ENCODE measurements around the gene R3HCC1L.
"Not testable (repeated sequence)": the region's sequence is repeated elsewhere in the genome, so short reads cannot be mapped to it uniquely, and the experiment has no call there.

R3HCC1L gene

DNA sequence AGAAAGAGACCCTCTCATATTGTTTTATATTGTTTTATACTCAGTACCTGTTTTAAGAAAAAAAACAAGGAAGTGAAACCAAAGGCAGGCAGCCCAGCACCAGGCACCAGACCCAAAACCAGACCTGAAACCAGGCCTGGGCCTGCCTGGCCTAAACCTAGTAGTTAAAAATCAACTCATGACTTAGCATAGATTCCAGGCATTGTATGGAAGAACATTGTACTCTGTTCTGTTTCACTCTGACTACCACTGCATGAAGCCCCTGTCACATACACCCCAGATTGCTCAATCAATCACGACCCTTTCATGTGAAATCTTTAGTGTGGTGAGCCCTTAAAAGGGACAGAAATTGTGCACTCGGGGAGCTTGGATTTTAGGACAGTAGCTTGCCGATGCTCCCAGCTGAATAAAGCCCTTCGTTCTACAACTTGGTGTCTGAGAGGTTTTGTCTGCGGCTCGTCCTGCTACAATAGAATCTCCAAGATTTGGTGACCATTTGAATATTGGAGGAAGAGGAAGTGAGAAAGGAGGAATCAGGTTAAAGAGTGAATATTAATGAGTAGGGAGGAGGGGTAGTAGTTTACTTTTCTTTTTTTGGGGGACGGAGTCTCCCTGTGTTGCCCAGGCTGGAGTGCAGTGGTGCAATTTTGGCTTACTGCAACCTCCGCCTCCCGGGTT, 1.2 kb upstream of the R3HCC1L start:
- DNase-seq = not testable (repeated sequence)

DNA sequence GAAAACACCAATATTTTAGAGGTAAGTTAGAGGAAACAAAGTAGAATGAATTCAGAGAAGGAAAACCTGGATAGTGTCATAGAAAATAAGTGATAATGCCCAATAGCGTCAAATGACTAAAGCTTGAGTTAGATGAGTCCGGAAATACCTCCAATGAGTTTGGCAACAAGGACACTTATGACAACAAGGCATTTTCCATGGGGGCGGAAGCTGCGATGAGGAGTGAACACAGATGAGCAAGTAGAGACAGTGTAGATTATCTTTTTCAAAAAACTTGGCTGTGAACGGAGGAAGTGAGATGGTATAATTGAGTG, 383 bp upstream of the R3HCC1L start:
- no peak for DNase-seq

DNA sequence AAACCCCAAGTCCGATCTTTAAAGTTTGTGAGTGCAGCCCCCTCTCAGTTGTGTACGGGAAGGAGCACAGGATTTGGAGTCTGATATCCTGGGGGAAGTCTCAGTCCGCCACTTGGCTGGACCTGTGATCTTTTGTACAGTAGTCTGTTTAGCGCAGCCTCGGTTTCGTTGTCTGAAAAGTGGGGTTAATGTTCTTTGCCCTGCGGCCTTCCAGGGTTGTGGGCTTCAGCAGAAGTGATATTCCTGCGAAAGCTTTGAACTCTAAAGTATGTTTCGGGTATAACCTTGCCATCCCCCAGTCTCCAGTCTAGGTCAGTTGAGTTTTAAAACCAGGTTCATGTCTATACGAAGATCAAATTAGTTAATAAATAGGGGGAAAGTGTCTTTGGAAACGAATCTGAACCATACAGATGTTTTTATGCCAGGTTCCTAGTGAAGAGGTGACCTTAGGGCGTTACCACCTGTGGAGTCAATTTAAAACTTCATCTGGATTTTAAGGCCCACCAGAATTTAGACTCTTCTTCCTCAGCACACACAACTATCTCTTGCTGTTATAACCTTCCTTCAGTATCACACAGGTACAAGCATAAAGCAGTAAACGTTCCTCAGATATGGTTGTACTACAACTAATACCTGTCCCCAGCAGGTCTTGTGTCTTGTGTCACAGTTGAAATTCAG, 904 bp downstream of the R3HCC1L start:
- DNase-seq = no peak

DNA sequence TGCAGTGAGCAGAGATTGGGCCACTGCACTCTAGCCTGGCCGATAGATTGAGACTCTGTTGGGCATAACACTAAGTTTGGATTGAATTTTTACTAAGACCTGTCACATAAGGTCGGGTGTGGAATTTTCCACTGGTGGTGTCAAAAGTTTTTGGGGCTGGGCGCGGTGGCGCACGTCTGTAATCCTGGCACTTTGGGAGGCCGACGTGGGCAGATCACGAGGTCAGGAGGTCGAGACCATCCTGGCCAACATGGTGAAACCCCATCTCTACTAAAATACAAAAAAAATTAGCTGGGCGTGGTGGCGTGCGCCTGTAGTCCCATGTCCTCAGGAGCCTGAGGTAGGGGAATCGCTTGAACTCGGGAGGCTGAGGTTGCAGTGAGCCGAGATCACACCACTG, 2.3 kb downstream of the R3HCC1L start:
- not testable (repeated sequence) for DNase-seq

DNA sequence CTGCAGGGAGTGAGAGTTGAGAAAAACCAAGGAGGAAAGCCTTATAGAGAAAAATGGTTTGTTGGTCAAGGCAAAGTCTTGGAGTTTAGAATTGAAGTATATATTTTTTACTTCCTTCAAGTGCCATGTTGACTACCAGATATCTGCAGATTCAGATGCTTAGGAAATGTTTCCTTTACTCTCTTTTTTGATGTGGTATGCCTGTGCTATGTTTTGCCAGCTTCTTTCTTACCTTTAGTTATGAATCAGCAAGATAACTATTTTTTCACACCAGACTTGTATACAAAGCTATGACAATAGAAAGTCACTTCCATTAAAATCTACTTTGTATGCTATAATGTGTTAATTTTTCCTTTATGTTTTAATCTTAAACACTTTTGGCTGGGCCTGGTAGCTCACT, 3.6 kb downstream of the R3HCC1L start:
- no peak for DNase-seq

DNA sequence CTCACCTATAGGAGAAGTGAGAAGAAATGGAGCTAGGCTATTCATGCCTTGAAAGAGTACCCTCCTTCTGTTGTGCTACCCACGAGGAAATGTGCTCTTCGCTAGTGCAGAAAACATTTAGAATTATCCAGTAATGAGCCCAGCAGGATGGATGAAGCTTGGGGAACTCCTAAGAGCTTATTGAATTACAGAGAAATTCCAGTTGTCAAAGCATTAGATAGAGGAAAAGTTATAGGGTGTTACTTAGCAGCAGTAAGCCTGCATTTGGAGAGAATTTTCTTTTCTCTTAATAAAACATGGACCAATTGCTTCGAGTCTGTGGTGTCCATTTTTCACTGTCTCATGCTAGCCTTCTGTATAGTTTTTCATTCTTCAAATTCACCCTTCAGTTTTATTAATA, 5.0 kb downstream of the R3HCC1L start:
- DNase-seq = no peak

DNA sequence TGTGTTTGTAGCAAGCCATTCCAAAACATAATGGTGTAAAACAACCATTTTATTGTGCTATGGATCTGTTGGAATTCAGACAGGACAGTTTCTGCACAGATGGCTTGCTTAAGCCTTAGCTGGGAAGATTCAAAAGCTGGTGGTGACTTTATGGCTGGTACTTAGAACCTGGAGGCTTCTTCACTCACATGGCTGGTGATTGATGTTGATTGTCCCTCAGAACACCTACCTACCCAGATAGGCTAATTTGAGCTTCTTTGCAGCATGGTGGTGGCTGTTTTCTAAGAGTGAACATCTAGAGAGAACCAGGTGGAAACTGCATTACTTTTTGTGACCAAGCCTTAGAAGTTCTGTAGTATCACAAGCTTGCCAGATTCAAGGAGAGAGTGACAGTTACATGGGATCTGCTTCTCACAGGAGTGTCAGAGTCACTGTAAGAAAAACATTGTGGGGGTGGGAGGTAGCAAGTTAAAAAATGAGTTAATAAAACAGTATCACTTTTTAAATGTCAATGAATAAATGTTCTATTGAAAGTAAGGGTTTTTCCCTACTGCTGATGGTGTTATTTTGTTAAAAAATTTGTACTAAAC, 7.1 kb downstream of the R3HCC1L start:
- no peak for DNase-seq

DNA sequence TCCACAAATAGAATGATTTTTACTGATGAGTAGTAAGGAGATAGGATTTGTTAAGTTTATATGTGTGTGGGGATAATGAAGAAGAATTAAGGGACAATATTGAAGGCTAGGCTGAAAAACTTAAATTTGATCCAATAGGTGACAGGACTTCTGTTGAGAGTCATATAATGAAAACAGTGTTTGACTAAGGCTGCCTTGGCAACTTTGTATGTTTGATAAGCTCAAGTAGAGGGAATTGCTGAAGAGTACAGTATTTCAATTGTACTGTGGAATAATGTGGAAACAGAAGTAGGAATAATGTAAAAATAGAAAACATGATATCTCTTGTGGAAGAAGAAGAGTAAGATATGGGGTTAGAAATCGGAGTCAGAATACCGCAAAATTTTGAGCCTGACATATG, 10.5 kb downstream of the R3HCC1L start:
- no peak for DNase-seq

DNA sequence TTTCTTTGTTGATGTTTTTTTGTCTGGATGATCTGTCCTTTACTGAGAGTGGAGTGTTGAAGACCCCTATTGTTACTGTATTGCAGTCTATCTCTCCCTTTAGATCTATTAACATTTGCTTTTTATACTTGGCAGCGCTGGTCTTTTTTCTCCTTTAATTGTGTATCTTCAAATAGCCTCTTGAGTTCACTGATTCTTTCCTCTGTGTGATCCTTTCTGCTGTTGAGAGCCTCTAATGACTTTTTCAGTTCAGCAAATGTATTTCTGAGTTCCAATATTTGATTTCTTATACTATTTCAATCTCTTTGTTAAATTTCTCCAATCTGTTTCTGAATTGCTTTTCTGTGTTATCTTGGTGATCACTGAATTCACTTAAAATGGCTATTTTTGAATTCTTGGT, 15.4 kb downstream of the R3HCC1L start:
- no peak for DNase-seq

DNA sequence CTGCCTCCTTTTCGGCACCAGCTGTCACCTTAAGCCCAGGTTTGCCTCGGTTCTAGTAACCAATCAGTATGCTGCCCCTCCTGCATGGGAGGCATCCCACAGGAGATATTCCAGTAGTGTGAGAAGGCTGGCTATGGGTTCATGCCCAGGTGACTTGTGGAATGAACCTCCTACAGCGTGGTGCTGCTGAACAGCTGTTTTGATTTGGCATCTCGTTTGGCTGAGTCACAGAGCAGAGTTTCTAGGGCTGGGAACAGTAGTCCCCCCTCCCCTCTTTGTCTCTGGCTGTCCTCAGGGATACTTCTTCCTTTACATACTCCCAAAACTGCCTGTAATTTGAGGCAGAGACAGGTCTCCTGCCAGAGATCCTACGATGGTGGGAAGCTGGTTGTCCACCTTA, 16.1 kb downstream of the R3HCC1L start:
- DNase-seq = no peak

DNA sequence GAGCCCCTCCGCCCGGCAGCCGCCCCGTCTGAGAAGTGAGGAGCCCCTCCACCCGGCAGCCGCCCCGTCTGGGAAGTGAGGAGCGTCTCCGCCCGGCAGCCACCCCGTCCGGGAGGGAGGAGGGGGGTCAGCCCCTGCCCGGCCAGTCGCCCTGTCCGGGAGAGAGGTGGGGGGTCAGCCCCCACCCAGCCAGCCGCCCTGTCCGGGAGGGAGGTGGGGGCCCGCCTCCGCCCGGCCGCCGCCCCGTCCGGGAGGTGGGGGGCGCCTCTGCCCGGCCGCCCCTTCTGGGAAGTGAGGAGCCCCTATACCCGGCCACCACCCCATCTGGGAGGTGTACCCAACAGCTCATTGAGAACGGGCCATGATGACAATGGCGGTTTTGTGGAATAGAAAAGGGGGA, 18.3 kb downstream of the R3HCC1L start:
- DNase-seq = not testable (repeated sequence)

DNA sequence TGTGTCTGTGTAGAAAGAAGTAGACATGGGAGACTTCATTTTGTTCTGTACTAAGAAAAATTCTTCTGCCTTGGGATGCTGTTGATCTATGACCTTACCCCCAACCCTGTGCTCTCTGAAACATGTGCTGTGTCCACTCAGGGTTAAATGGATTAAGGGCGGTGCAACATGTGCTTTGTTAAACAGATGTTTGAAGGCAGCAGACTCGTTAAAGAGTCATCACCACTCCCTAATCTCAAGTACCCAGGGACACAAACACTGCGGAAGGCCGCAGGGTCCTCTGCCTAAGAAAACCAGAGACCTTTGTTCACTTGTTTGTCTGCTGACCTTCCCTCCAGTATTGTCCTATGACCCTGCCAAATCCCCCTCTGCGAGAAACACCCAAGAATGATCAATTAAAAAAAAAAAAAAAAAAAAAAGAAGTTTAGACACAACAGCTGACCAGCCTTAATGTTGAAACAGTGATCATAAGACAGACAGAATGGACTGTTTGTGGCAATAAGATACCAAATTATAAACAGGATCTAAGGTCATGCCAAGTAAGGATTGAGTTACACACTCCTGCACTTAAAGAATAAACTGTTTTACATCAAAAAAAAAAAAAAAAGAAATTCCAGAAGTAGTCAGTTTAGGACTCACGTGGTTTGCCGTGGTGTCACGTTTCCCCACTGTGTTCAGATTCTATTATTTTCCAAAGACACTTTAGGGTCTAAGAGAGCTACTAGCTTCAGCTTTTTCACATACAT, 18.9 kb downstream of the R3HCC1L start:
- not testable (repeated sequence) for DNase-seq

DNA sequence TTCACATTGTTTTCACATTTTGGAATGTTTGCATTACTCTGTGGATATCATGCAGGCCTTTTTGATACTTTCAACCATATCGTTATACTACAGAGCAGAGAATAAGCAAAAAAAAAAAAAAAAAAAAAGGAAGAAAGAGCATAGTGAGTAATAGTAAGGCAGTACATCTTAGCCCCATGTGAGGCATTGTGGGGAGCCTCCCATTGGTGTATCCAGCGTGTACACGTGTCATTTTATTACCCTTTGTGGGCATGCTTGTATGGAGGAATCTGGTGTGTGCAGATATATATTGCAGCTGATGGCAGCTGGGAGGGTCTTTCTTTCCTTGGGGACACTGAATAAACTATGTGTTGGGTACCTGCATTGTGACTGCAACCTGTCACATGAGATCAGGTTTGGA, 19.6 kb downstream of the R3HCC1L start:
- DNase-seq = no peak

DNA sequence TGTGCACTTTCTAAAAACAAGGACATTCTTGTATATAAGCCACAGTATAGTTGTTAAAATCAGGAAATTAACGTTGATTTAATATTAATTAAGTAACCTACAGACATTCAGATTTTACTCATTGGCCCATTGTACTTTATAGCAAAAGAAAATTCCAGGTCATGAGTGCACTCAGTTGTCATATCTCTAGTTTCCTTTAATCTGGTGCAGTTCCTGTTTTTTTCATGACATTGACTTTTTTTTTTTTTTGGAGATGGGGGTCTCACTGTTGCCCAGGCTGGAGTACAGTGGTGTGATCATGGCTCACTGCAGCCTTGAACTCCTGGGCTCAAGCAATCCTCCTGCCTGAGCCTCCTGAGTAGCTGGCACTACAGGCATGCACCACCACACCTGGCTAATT, 24.1 kb downstream of the R3HCC1L start:
- no peak for DNase-seq

DNA sequence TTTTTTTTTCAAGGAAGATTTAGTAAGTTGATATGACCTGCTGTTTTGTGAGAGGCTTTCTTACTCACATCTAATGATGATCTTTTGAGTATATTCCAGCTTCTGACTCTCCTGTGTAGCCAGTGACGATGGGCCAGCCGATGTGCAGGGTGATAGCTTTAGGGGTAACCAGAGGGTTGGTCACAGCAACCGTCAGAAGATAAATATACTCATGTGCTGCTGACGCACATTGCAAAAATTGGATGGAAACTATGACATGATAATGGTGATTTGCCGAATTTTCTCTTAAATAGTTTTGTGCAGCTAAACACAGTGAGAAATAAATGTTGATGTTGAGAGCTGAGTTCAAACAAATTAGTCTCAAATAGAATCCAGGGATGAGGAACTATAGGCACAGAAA, 29.5 kb downstream of the R3HCC1L start:
- no peak for DNase-seq

DNA sequence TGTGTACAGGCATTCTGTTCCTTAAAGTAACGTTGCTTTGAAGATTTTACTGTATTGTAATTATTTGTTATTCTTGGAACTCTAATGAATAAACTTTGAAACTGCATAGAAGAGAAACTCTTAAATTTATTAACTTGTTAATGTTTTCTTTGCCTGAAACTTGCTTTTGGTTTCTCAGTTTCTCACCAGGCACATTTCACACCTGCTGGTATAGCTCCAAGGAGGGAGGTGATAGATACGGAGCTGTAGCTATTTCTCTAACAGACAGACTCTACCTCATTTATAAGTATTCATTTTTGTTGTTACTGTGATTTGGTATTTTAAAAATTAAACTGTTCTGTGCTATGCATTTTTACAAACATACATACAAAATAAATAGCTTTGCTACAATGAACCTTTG, 32.7 kb downstream of the R3HCC1L start:
- no peak for DNase-seq

DNA sequence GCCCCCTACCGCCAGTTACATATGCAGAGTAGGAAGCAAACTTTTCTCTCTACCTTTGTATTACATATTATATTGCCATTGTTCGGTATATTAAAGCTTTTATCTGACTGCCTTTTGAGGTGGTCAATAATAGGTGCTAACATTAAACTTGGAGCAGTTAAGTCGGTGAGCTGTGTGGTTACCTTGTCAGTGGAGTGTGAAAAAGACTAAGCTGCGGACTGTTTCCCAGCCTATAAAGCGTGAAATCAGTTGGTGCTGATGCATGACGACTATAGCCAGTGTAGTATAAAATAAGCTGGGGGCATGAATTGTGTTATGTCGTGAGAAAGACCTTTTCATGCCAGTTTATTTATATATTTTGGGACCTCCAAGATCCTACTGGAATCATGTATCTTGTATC, 33.7 kb downstream of the R3HCC1L start:
- no peak for DNase-seq

DNA sequence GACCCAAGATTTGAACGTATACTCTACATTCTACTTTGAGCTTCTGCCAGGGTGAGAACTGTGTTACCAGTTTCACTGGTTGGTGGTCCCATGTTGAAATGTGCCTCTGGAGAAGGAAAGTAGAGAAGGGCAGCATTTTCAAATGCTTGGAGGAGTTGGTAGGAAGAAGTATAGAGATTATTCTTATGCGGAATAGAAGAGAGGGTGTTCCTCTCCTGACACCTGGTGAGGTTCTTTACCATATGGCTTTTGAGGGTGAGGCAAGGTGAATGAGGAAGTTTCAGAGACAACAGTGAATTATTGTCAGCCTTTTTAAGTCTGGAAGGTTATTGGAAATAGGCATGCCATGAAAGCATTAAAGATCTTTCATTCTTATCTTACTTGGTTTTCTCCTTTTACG, 34.3 kb downstream of the R3HCC1L start:
- no peak for DNase-seq

DNA sequence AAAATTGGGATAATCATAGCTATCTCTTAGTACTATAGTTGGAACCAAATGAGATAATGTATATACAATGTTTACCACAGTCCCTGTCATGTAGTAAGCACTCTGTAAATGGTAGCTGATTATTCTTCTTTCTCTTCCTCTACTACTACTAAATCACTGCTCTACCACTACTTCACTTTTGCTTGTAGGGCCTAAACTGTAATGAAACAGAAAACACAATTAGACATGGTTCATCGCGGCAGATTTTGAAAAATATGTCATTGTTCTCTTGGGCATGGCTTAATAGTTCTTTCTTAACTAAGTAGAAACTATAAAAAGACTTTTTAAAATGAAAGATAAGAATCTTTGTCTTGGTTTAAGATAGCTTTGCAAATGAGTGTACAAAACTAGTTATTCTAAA, 34.9 kb downstream of the R3HCC1L start:
- DNase-seq = no peak

DNA sequence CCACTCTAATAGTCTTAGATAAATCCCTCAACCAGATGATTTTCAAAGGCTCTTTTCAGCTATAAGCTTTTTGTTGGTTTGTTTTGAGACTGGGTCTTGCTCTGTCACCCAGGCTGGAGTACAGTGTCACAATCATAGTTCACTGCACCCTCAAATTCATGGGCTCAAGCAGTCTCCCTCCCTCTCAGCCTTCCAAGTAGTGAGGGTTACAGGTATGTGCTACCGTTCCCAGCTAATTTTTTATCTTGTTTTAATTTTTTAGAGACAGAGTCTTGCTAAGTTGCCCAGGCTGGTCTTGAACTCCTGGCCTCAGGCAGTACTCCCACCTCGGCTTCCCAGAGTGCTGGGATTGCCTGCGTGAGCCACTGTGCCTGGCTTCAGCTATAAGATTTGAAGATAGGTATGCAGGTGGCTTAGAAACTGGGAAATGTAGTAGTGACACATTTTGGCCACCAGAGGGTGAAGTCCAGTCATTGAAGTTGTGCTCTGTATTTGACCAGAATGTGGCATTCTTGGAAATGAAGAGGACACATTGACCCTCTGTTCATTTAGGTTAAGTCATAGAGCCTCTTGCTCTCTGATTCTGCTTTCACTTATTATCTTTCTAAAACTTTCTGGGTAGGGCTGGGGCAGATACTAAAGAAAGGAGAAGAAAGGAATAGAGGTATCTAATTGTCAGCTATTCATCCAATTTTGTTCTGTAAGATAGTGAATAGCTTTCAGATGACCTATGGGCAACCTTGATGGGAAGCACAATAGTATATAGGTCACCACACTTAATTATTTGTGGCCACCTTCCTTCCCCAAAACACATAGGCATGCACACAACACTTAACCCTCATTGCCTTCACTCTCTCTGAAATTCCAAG, 36.0 kb downstream of the R3HCC1L start:
- no peak for DNase-seq

DNA sequence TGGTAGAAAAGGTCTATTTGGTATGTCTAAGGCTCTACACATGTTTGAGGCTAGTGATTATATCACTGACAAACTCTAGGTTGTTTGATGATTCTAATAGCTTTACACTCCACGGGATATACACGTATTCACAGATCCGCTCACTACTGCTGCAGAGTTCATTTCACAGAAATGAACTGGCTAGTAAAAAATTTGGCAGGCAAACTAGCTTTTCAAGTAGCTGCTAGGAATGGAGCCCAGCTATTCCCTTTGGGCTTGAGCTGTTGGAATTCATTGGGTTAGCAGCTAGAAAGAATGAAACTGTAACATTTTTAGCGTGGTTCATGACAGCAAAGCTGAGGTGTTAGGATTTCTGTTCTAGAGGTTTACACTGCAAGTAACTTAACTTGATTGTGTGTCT, 37.6 kb downstream of the R3HCC1L start:
- DNase-seq = no peak

DNA sequence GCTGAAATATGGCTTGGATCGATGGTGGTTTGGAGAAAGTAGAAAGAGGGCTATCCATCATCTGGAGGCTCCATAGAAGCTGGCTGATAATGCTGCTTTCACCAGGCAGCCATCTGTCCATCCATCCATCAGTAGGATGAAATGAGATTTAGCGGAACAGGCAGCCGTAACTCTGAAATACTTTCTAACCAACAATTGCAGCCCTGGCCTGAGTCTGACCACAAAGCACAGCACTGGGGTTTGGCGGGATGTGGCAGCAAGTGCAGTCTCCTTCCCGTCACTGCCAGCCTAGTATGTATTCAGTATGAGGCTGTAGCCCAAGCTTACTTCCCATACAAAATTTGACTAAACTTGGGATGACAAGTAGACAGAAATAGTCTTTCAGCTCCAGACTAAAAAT, 38.0 kb downstream of the R3HCC1L start:
- no peak for DNase-seq

DNA sequence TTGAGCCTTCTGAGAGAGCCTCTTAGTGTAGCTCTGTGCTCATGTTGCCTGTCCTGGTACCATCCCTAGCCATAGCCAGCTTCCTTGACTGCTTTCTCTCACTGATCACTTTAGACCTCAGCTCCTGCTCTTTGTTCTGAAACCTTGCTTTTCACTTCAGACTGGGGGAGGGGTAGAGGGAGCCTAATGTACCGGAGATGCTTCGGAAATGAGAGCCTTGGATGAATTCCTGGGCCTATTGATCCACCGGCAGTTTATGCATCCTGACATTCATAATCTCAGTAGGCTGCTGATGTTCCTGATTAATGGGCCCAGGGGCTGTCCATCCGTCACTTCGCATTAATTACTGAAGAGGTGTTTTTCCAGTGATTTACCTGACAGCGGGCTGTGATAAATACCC, 38.8 kb downstream of the R3HCC1L start:
- no peak for DNase-seq
